ENCODE data around the gene SHANK1.

SHANK1 gene

DNA sequence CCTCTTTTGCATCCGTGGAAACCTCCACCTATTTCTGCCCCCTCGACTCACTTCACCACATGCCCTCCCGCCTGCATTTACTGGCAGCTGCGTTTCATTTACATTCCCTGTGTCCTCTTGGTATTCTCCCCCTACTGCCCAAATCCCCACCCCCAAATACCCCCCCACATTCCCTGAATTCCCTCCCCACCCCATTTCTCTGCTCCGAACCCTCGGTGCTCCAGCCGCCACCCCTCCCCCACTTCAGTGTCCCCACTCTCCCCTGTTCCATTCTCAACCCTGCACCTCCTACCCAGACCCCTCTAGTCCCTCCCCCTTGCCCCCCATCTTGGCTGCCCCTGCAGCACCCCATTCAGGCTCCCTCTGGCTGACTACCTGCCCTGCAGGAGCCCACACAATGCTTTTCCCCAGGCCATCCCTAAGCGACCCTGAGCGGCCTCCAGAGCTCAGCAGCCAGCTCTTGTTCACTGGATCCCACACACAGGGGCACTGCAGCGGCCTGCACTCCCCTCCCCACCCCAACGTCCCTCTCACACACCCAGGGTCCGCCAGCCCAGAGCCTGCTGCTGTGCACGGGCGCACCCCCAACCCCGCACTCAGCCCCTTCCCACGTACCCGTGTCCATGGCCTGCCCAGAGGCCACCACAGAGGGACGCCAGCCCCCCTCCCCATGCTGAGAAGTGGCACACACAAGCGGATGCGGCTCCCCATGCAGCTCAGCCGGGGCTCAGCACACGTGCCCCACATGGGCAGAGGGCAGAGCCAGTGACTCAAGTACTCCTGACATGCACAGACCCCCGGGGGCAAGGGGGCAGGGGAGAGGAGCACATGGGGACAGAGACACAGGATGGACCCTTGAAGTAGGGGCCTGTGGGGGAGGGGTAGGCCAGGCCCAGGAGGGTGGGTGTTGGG, 26.3 kb downstream of the SHANK1 start:
- TF ChIP-seq, protein P1, sequence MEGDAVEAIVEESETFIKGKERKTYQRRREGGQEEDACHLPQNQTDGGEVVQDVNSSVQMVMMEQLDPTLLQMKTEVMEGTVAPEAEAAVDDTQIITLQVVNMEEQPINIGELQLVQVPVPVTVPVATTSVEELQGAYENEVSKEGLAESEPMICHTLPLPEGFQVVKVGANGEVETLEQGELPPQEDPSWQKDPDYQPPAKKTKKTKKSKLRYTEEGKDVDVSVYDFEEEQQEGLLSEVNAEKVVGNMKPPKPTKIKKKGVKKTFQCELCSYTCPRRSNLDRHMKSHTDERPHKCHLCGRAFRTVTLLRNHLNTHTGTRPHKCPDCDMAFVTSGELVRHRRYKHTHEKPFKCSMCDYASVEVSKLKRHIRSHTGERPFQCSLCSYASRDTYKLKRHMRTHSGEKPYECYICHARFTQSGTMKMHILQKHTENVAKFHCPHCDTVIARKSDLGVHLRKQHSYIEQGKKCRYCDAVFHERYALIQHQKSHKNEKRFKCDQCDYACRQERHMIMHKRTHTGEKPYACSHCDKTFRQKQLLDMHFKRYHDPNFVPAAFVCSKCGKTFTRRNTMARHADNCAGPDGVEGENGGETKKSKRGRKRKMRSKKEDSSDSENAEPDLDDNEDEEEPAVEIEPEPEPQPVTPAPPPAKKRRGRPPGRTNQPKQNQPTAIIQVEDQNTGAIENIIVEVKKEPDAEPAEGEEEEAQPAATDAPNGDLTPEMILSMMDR (conservative IDR thresholded peaks at IDR 0.05; ENCODE audit: low read depth): no peak
- ChIA-PET POLR2A (ENCODE audit: low non-redundant PET) (no interaction called here), CTCF (interaction anchor here (0.6 kb wide), 1 partner anchor 30 kb away, joined by 4 read pairs; no protein-coding TSS in a partner anchor)
- DNase-seq (ENCODE audit: low spot score): no peak
- no peak overlapping the region for H3K27ac ChIP-seq

- H3K27ac ChIP-seq: no peak overlapping the region
- POLR2A ChIA-PET (ENCODE audit: low non-redundant PET): no interaction called here
- TF ChIP-seq, protein P1 (conservative IDR thresholded peaks at IDR 0.05; ENCODE audit: low read depth): no peak
- CTCF ChIA-PET: no interaction called here
- DNase-seq (ENCODE audit: low spot score): no peak
Measured at GRCh38 chr19:50690439-50690838, 29.2 kb downstream of the SHANK1 start.

GRCh38 chr19:50688766-50689165, 30.8 kb downstream of the SHANK1 start:
- TF ChIP-seq, protein P1 (conservative IDR thresholded peaks at IDR 0.05; ENCODE audit: low read depth): no peak
- DNase-seq (ENCODE audit: low spot score): no peak
- CTCF ChIA-PET: interaction anchor here (0.6 kb wide), 2 partner anchors 19 to 152 kb away, joined by 3 to 4 read pairs; no protein-coding TSS in a partner anchor
- POLR2A ChIA-PET (ENCODE audit: low non-redundant PET): no interaction called here
- no peak overlapping the region for H3K27ac ChIP-seq

DNA sequence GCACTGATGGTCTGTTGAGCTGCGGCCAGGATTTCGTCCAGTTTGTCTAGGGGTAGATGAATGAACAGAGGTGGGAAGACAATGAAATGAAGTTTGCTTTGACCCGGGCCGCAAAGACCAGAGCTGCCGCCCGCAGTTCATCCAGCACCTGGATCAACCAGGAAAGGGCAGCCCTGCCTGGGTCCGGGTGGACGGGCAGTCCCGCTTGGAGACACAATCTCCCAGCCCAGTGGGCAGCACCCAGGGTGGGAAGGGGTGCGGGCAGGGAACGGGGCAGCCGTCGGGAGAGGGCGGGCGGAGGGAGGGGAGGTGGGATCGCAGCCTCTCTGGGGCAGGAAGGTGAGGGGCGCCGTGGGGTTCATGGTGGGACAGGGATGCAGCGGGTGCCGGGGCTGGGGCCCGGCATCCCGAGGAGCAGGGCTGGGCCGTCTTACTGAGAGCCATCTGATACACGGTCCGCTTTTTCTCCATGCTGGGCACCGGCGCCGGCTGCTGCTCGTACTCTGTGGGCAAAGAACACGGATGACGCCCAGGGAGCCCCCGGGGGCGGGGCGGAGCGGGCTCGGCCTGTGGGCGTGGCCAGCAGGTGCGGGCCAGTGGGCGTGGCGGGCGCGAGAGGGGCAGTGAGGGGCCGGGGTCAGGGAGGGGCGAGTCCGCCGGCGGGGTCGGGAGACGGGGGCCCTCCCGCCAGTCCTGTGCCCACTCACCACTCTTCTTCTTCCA, 33.1 kb downstream of the SHANK1 start:
- POLR2A ChIA-PET (ENCODE audit: low non-redundant PET): no interaction called here
- H3K27ac ChIP-seq: no peak overlapping the region
- DNase-seq (ENCODE audit: low spot score): no peak
- CTCF ChIA-PET: interaction anchor here (0.5 kb wide), 1 partner anchor 19 kb away, joined by 3 read pairs; no protein-coding TSS in a partner anchor
- TF ChIP-seq, protein P1 (conservative IDR thresholded peaks at IDR 0.05; ENCODE audit: low read depth): no peak

DNA sequence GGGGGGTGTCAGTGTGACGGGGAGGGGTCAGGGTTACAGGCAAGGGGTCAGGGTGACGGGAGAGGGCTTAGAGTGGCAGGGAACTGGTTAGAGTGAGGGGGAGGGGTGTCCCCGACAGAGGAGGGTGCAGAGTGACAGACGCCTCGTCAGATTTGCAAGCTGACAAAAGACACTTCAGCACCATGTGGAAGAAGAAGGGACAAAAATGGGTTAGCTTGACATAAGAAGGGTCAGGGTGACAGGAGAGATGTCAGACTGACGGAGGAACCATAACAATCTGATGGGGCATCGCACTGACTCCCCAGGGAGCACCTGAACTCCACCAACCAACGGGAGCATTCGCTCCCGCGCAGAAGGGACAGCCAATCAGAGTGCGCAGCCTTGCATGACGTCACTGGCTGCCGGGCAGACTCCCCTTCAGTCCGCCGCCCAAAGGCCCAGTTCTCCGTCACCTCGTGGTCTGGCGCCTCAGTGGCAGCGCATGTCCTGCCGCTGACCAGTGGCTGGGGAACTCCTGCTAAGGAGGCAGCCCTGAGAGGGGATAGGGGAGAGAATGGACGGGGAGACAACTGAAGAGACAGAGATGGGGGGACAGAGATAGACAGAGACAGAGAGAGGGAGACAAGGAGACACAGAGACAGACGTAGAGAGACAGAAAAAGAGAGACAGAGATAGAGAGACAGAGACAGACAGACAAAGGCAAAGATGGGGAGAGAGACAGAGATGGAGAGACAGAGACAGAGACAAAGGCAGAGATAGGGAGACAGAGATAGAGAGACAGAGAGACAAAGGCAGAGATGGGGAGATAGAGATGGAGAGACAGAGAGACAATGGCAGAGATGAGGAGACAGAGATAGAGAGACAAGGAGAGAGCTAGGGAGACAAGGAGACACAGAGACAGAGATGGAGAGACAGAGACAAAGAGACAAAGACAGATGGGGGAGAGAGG, 40.2 kb downstream of the SHANK1 start:
- H3K27ac ChIP-seq: no peak overlapping the region
- POLR2A ChIA-PET (ENCODE audit: low non-redundant PET): no interaction called here
- peak; percentile 97 for DNase-seq (ENCODE audit: low spot score)
- TF ChIP-seq, protein P1 (conservative IDR thresholded peaks at IDR 0.05; ENCODE audit: low read depth): no peak
- CTCF ChIA-PET: no interaction called here

DNA sequence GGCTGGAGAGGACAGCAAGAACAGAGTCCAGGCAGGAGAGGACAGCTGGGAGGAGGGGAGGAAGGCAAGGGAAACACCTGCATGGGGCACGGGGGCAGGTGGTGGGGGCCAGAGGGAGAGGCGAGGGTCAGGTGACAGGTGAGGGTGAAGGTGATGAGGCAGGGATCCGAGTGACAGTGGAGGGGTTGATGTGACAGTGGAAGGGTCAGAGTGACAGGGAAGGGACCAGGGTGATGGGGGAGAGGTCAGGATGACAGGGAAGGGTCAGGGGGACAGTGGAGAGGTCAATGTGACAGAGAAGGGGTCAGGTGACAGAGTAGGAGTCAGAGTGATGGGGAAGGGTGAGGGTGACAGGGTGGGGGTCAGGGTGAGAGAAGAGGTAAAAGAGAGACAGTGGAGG, 41.3 kb downstream of the SHANK1 start:
- H3K27ac ChIP-seq: no peak overlapping the region
- no peak for DNase-seq (ENCODE audit: low spot score)
- TF ChIP-seq, protein P1 (conservative IDR thresholded peaks at IDR 0.05; ENCODE audit: low read depth): no peak
- ChIA-PET POLR2A (ENCODE audit: low non-redundant PET) (no interaction called here), CTCF (no interaction called here)

Measured in RWPE1 (cell line).